ENCODE measurements around the gene PIK3R3.

The PIK3R3 gene

DNA sequence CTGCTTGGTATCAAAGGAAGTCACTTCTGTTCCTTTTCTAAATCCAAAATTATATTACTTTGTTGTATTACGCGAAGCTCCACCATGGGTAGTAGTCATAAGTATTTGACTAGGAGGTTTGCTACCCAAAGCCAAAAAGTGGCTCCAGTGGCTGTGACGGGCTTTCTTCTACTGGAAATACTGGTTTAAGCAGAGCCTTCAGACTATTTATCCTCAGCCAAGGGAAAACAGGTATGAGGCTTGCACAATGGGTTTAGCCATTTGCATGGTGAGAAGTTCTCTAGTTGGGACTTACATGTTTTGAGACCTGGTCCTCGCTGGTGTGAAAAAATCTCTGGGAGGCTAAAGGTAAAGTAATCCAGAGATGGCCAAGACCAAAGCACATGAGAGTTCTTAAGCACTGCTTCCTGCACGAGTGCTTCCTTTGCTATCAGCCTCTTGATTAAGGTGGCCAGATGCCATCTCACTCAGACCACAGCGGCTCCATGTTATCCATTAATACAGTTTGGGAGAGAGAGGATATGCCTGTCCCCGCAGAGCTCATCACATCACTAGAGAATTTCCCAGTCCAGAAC is 121.2 kb downstream of the PIK3R3 start:
- Histone ChIP-seq H3K4me3 (ENCODE audit: low read length) (no peak overlapping the region), H3K9me3 (ENCODE audit: control insufficient read depth, low read depth, low read length) (no peaks in the 10 kb centered on the region), H3K9ac (ENCODE audit: low read length) (no peak overlapping the region), H3K4me1 (ENCODE audit: control insufficient read depth, low read depth, low read length) (no peaks in the 10 kb centered on the region), H3K27me3 (ENCODE audit: control insufficient read depth, insufficient read depth, low read length) (no peaks in the 10 kb centered on the region), H3K27ac (ENCODE audit: low read length) (no peak overlapping the region), H3K36me3 (ENCODE audit: control insufficient read depth, low read depth, low read length) (peaks cover 48% of the 10 kb centered on the region)

DNA sequence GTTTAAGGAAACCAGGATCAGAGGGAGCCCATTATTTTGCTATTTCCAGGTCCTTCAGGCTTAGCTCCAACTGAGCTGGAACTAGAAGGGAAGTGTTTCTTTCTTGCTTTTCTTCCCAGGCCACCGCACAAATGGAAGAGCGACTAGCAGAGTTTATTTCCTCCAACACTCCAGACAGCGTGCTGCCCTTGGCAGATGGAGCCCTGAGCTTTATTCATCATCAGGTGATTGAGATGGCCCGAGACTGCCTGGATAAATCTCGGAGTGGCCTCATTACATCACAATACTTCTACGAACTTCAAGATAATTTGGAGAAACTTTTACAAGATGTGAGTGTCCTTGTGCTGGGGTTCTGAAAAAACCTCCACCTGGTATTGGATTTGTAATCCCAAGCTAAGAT is 121.8 kb downstream of the PIK3R3 start:
- H3K9ac ChIP-seq (ENCODE audit: low read length) = no peak overlapping the region
- no peaks in the 10 kb centered on the region for H3K27me3 ChIP-seq (ENCODE audit: control insufficient read depth, insufficient read depth, low read length)
- H3K4me1 ChIP-seq (ENCODE audit: control insufficient read depth, low read depth, low read length) = no peaks in the 10 kb centered on the region
- no peak overlapping the region for H3K27ac ChIP-seq (ENCODE audit: low read length)
- no peak overlapping the region for H3K4me3 ChIP-seq (ENCODE audit: low read length)
- peaks cover 52% of the 10 kb centered on the region for H3K36me3 ChIP-seq (ENCODE audit: control insufficient read depth, low read depth, low read length)
- H3K9me3 ChIP-seq (ENCODE audit: control insufficient read depth, low read depth, low read length) = no peaks in the 10 kb centered on the region

DNA sequence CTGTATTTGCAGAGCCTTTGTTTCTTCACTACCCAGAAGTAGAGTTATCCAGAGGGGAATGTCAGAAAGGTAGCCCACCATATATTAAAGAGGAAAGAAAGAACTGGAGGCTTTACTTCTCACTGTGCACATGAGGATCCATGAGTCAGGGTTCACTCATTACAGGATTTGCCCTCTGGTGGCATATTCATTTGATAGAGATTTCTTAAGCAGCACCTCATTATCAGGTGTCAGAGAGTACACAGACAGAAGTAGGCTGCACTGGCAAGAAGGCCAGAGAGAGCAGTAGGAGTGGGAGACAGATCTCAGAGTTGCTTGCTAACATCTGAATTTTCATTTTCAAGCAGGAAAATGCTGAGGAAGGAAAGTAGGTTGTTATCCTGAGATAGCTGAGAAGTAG is 123.8 kb downstream of the PIK3R3 start:
- no peak overlapping the region for H3K4me3 ChIP-seq (ENCODE audit: low read length)
- H3K4me1 ChIP-seq (ENCODE audit: control insufficient read depth, low read depth, low read length) = no peaks in the 10 kb centered on the region
- H3K9me3 ChIP-seq (ENCODE audit: control insufficient read depth, low read depth, low read length) = no peaks in the 10 kb centered on the region
- peaks cover 52% of the 10 kb centered on the region for H3K36me3 ChIP-seq (ENCODE audit: control insufficient read depth, low read depth, low read length)
- no peak overlapping the region for H3K27ac ChIP-seq (ENCODE audit: low read length)
- no peak overlapping the region for H3K9ac ChIP-seq (ENCODE audit: low read length)
- no peaks in the 10 kb centered on the region for H3K27me3 ChIP-seq (ENCODE audit: control insufficient read depth, insufficient read depth, low read length)

DNA sequence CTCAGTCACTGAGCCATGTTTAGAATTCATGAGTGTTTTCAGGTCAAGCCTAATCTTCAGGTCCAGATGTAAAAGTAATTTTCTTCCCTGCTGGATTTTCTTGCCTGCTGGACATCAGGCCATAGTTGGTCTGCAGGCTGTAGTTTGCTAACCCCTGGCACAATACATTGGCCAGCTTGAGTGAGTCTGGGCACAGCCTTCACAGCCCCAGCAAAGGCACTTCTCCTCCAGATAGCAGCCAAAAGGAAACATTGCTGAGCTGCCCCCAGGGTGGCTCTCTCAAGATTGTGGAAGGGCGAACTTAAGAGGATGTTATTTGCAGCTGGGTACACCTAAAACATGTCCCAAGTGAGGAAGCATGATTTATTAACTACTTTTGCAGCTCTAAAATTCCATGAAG is 126.8 kb downstream of the PIK3R3 start:
- no peak overlapping the region for H3K9ac ChIP-seq (ENCODE audit: low read length)
- peaks cover 42% of the 10 kb centered on the region for H3K36me3 ChIP-seq (ENCODE audit: control insufficient read depth, low read depth, low read length)
- H3K9me3 ChIP-seq (ENCODE audit: control insufficient read depth, low read depth, low read length) = no peaks in the 10 kb centered on the region
- no peaks in the 10 kb centered on the region for H3K27me3 ChIP-seq (ENCODE audit: control insufficient read depth, insufficient read depth, low read length)
- H3K4me1 ChIP-seq (ENCODE audit: control insufficient read depth, low read depth, low read length) = peaks cover 8% of the 10 kb centered on the region
- H3K27ac ChIP-seq (ENCODE audit: low read length) = no peak overlapping the region
- H3K4me3 ChIP-seq (ENCODE audit: low read length) = no peak overlapping the region

DNA sequence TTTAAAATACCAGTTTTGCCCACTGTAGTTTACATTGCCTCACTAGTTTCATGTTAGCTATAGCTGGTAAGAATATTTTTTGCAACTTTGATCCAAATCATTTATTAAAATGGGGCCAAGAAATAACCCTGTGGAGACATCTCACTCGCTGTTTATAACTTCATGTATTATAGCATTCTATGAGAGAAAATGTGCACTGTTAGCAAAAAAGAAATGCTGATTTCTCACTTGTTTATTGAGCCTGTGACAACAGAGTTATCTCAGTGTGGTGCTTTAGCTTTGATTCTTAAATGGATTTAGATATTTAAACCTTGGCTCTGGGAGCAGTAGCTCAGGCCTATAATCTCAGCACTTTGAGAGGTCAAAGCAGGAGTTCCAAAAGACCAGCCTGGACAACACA is 127.9 kb downstream of the PIK3R3 start:
- Histone ChIP-seq H3K27ac (ENCODE audit: low read length) (no peak overlapping the region), H3K4me1 (ENCODE audit: control insufficient read depth, low read depth, low read length) (peaks cover 8% of the 10 kb centered on the region), H3K4me3 (ENCODE audit: low read length) (no peak overlapping the region), H3K9me3 (ENCODE audit: control insufficient read depth, low read depth, low read length) (no peaks in the 10 kb centered on the region), H3K27me3 (ENCODE audit: control insufficient read depth, insufficient read depth, low read length) (no peaks in the 10 kb centered on the region), H3K36me3 (ENCODE audit: control insufficient read depth, low read depth, low read length) (peaks cover 34% of the 10 kb centered on the region), H3K9ac (ENCODE audit: low read length) (no peak overlapping the region)

DNA sequence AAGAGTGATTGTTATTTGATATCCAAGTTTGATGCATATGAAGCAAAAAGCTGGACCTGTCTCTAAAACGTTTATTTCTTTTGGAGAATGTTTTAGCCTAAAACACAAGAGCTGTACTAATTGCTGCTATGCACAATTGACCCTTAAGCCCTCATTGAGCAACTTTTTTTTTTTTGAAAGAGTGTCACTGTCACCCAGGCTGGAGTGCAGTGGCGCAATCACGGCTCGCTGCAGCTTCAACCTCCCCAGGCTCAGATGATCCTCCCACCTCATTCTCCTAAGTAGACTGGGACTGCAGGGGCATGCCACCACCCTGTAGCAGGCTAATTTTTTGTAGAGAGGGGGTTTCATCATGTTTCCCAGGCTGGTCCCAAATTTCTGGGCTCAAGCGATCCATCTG is 129.1 kb downstream of the PIK3R3 start:
- Histone ChIP-seq H3K36me3 (ENCODE audit: control insufficient read depth, low read depth, low read length) (peaks cover 25% of the 10 kb centered on the region), H3K9ac (ENCODE audit: low read length) (no peak overlapping the region), H3K27me3 (ENCODE audit: control insufficient read depth, insufficient read depth, low read length) (no peaks in the 10 kb centered on the region), H3K4me3 (ENCODE audit: low read length) (no peak overlapping the region), H3K27ac (ENCODE audit: low read length) (no peak overlapping the region), H3K9me3 (ENCODE audit: control insufficient read depth, low read depth, low read length) (no peaks in the 10 kb centered on the region), H3K4me1 (ENCODE audit: control insufficient read depth, low read depth, low read length) (peaks cover 8% of the 10 kb centered on the region)

DNA sequence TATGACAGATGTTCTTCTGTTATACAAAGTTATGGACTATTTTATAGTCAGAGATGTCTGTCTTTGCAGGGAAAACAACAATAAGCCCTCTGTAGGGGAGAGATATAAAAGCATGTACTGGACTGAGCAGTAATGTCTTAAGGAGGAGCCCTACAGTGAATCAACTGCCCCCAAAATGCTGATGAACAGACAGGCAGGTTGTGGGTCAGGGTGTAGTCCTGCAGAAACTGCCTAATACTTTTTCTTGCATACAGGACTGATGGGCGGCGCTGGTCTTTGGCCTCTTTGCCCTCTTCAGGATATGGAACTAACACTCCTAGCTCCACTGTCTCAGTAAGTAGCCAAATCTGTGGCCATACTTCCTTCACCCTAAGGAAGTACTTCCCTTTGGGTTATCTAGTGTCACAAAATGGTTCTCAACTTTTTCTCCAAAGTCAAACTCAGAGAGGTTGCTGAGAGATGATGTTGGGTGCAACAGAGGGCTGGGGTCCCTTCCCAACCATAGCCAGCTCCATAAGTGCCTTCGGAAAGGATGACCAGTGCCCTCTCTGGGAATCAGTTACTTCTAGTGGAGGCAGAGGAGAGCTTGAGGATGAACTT is 129.8 kb downstream of the PIK3R3 start:
- H3K27me3 ChIP-seq (ENCODE audit: control insufficient read depth, insufficient read depth, low read length) = no peaks in the 10 kb centered on the region
- peaks cover 18% of the 10 kb centered on the region for H3K36me3 ChIP-seq (ENCODE audit: control insufficient read depth, low read depth, low read length)
- no peak overlapping the region for H3K9ac ChIP-seq (ENCODE audit: low read length)
- no peaks in the 10 kb centered on the region for H3K9me3 ChIP-seq (ENCODE audit: control insufficient read depth, low read depth, low read length)
- H3K4me1 ChIP-seq (ENCODE audit: control insufficient read depth, low read depth, low read length) = peaks cover 8% of the 10 kb centered on the region
- no peak overlapping the region for H3K27ac ChIP-seq (ENCODE audit: low read length)
- no peak overlapping the region for H3K4me3 ChIP-seq (ENCODE audit: low read length)

DNA sequence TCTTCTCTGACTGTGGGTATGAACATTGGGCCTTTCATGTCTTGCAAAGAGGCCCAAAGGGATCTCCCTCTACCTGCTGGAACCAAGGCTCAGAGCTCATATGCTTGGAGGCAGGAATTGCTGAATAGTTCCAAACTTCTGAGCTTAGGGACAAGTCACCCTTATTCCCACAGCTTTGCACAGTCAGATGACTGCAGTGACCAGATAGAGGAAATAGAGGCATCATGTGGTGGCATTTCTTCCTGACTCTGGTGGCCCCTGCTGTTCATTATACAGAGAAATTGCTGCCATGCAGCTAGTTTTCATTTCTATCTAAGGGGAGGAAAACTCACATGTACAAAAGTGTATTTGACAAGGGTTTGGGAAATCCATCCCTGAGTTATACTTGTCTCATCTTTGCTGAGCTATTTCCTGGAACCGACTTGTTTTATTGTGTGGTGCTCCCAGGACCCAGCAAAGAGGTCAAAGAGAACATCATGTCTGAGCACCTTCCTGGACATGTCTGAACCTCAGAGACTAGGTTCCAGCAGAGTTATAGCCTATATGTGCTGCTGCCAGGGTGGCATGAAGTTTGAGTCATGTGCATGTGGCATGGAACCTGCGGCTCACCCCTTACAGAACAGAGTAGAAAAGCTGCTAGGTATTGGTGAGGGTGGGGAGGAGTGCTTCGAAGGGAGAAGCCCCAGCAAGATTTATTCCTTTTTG is 131.2 kb downstream of the PIK3R3 start:
- Histone ChIP-seq H3K27ac (ENCODE audit: low read length) (no peak overlapping the region), H3K4me1 (ENCODE audit: control insufficient read depth, low read depth, low read length) (peaks cover 8% of the 10 kb centered on the region), H3K9me3 (ENCODE audit: control insufficient read depth, low read depth, low read length) (no peaks in the 10 kb centered on the region), H3K4me3 (ENCODE audit: low read length) (no peak overlapping the region), H3K9ac (ENCODE audit: low read length) (no peak overlapping the region), H3K27me3 (ENCODE audit: control insufficient read depth, insufficient read depth, low read length) (no peaks in the 10 kb centered on the region), H3K36me3 (ENCODE audit: control insufficient read depth, low read depth, low read length) (peaks cover 4% of the 10 kb centered on the region)

DNA sequence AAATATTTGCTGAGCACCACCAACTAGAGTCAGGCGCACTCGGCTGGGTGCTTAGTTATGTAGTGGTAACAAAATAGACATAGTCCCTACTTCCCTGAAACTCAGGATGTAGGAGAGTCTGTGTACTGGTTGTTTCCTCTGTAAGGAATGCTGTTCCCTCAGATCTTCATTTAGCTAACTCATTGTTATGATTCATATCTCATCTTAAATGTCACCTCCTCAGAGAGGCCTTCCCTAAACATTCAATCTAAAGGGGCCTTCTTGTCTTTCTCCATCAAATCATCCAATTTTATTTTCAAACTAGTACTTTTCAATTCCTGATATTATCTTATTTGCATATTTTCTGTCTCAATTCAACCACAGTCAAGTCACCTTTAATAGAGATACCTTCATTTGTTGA is 132.9 kb downstream of the PIK3R3 start:
- no peak overlapping the region for H3K27ac ChIP-seq (ENCODE audit: low read length)
- no peak overlapping the region for H3K4me3 ChIP-seq (ENCODE audit: low read length)
- no peak overlapping the region for H3K9ac ChIP-seq (ENCODE audit: low read length)
- H3K4me1 ChIP-seq (ENCODE audit: control insufficient read depth, low read depth, low read length) = peaks cover 8% of the 10 kb centered on the region
- H3K9me3 ChIP-seq (ENCODE audit: control insufficient read depth, low read depth, low read length) = no peaks in the 10 kb centered on the region
- H3K27me3 ChIP-seq (ENCODE audit: control insufficient read depth, insufficient read depth, low read length) = no peaks in the 10 kb centered on the region
- H3K36me3 ChIP-seq (ENCODE audit: control insufficient read depth, low read depth, low read length) = no peaks in the 10 kb centered on the region

DNA sequence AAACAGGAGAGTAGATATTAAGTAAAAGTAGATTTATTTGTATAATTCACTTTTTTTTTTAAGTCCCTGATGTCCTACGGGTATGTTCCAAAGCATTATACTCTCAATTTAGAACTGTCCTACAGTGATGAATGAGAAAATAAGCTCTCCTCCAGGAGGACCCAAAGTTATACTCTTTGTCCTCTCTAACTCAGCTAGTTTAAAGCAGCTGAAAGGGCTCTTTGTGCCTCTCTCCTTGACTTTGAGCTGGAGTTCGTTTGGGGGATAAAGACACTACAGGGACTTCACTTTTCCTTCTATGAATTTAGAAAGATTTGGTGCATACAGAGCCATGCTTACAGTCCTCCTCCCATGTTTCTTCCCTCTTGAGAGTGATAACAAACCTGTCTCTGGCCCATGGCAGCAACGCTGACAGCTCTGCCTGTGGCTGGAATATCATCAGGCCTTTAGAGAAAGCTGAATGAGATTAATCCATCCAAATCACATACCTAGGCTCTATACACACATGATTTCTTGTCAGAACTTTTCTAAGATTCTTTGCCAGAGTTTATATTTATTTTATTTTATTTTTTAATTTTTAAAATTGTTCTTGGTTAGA is 134.3 kb downstream of the PIK3R3 start:
- Histone ChIP-seq H3K9ac (ENCODE audit: low read length) (no peak overlapping the region), H3K27ac (ENCODE audit: low read length) (no peak overlapping the region), H3K4me3 (ENCODE audit: low read length) (no peak overlapping the region), H3K27me3 (ENCODE audit: control insufficient read depth, insufficient read depth, low read length) (no peaks in the 10 kb centered on the region), H3K36me3 (ENCODE audit: control insufficient read depth, low read depth, low read length) (no peaks in the 10 kb centered on the region), H3K4me1 (ENCODE audit: control insufficient read depth, low read depth, low read length) (peaks cover 8% of the 10 kb centered on the region), H3K9me3 (ENCODE audit: control insufficient read depth, low read depth, low read length) (no peaks in the 10 kb centered on the region)

DNA sequence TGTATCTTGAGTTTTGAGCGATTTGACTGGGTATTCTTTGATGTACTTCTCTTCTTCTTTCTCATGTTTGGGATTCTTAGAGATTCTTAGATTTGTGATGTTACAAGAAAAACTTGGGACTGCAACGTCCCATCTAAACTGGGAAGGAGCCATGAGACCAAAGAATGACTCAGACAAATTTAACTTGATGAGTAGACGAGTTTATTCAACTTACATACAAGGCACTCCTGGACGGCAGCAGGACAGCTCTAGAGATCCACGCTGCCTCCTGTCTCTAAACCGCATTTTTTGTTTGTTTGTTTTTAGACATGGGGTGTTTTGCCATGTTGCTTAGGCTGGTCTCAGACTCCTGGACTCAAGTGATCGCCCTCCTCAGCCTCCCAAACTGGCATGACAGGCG is 137.1 kb downstream of the PIK3R3 start:
- Histone ChIP-seq H3K9ac (ENCODE audit: low read length) (no peak overlapping the region), H3K4me1 (ENCODE audit: control insufficient read depth, low read depth, low read length) (no peaks in the 10 kb centered on the region), H3K4me3 (ENCODE audit: low read length) (no peak overlapping the region), H3K9me3 (ENCODE audit: control insufficient read depth, low read depth, low read length) (no peaks in the 10 kb centered on the region), H3K27me3 (ENCODE audit: control insufficient read depth, insufficient read depth, low read length) (no peaks in the 10 kb centered on the region), H3K27ac (ENCODE audit: low read length) (no peak overlapping the region), H3K36me3 (ENCODE audit: control insufficient read depth, low read depth, low read length) (no peaks in the 10 kb centered on the region)

All from iPS-18a (cell line).